Parathyroid adenoma (tissue), 2 donors: ENCODE measurements around the gene TBXAS1.

ENCODE experiments used
- H2AFZ ChIP-seq: fragments of 300-600 bp; sonication (generic); one replicate; pipeline ENCODE4 v1.7.0; 2017; ENCODE audit warnings: antibody characterized with exemption, mild to moderate bottlenecking
- H3K27ac ChIP-seq: fragments of 300-600 bp; sonication (generic); one replicate; pipeline ENCODE4 v1.7.0; 2017
- H3K27me3 ChIP-seq: fragments of 300-600 bp; sonication (generic); one replicate; pipeline ENCODE4 v1.7.0; 2017; ENCODE audit warnings: low read length; ENCODE audit not compliant: control insufficient read depth, insufficient read depth
- H3K36me3 ChIP-seq: fragments of 300-600 bp; sonication (generic); one replicate; pipeline ENCODE4 v1.7.0; 2017; ENCODE audit warnings: low read length; ENCODE audit not compliant: control insufficient read depth, insufficient read depth
- H3K4me1 ChIP-seq: fragments of 300-600 bp; sonication (generic); one replicate; pipeline ENCODE4 v1.7.0; 2017; ENCODE audit warnings: control low read depth
- H3K4me2 ChIP-seq: fragments of 300-600 bp; sonication (generic); one replicate; pipeline ENCODE4 v1.7.0; 2017; ENCODE audit warnings: low read length
- H3K4me3 ChIP-seq: fragments of 300-600 bp; sonication (generic); one replicate; pipeline ENCODE4 v1.7.0; 2017; ENCODE audit warnings: low read depth, low read length
- H3K79me2 ChIP-seq: fragments of 300-600 bp; sonication (generic); one replicate; pipeline ENCODE4 v1.7.0; 2017; ENCODE audit warnings: control low read depth
- H3K9ac ChIP-seq: fragments of 300-600 bp; sonication (generic); one replicate; pipeline ENCODE4 v1.7.0; 2017; ENCODE audit warnings: mild to moderate bottlenecking
- H3K9me3 ChIP-seq: fragments of 300-600 bp; sonication (generic); one replicate; pipeline ENCODE4 v1.7.0; 2017; ENCODE audit warnings: low read length; ENCODE audit not compliant: control insufficient read depth
- CTCF ChIP-seq: fragments of 300-600 bp; sonication (generic); IDR thresholded peaks from one replicate; pipeline ENCODE4 v1.7.0; 2017; ENCODE audit warnings: antibody characterized with exemption, mild to moderate bottlenecking
- donor health status: primary hyperparathyroidism.

TBXAS1 gene

GRCh38 chr7:140049339-140050024 is 220.4 kb downstream of the TBXAS1 start:
- H3K27ac ChIP-seq = no peak overlapping the region
- no peaks in the 10 kb centered on the region for H3K36me3 ChIP-seq
- TF ChIP-seq CTCF = no peak

GRCh38 chr7:140050100-140050499 is 221.0 kb downstream of the TBXAS1 start:
- Histone ChIP-seq H2AFZ (no peak overlapping the region), H3K27me3 (no peaks in the 10 kb centered on the region), H3K4me1 (no peaks in the 10 kb centered on the region), H3K79me2 (no peaks in the 10 kb centered on the region), H3K4me2 (no peak overlapping the region), H3K9me3 (no peaks in the 10 kb centered on the region), H3K36me3 (no peaks in the 10 kb centered on the region), H3K9ac (no peak overlapping the region), H3K27ac (no peak overlapping the region), H3K4me3 (no peak overlapping the region)
- TF ChIP-seq CTCF = no peak

More at GRCh38 chr7:140049339-140050024, 220.4 kb downstream of the TBXAS1 start:
- H3K9me3 ChIP-seq = no peaks in the 10 kb centered on the region
- no peaks in the 10 kb centered on the region for H3K4me1 ChIP-seq
- H3K9ac ChIP-seq = no peak overlapping the region
- no peak overlapping the region for H3K4me3 ChIP-seq
- no peak overlapping the region for H2AFZ ChIP-seq
- no peaks in the 10 kb centered on the region for H3K27me3 ChIP-seq
- H3K79me2 ChIP-seq = no peaks in the 10 kb centered on the region
- H3K4me2 ChIP-seq = no peak overlapping the region

- H2AFZ ChIP-seq = no peak overlapping the region
- H3K4me1 ChIP-seq = no peaks in the 10 kb centered on the region
- H3K9ac ChIP-seq = no peak overlapping the region
- H3K27me3 ChIP-seq = no peaks in the 10 kb centered on the region
- no peaks in the 10 kb centered on the region for H3K79me2 ChIP-seq
- no peak overlapping the region for H3K4me2 ChIP-seq
- H3K9me3 ChIP-seq = no peaks in the 10 kb centered on the region
- no peaks in the 10 kb centered on the region for H3K36me3 ChIP-seq
- no peak overlapping the region for H3K4me3 ChIP-seq
- TF ChIP-seq CTCF = no peak
- H3K27ac ChIP-seq = no peak overlapping the region
Measured at GRCh38 chr7:140051820-140052219, 222.8 kb downstream of the TBXAS1 start.

GRCh38 chr7:140053812-140054539 is 224.9 kb downstream of the TBXAS1 start:
- no peak overlapping the region for H3K27ac ChIP-seq
- H3K9ac ChIP-seq = no peak overlapping the region

More at GRCh38 chr7:140053812-140054539, 224.9 kb downstream of the TBXAS1 start:
- Histone ChIP-seq H3K9me3 (no peaks in the 10 kb centered on the region), H3K4me1 (peaks cover under 1% of the 10 kb centered on the region), H3K27me3 (no peaks in the 10 kb centered on the region), H3K36me3 (no peaks in the 10 kb centered on the region), H3K79me2 (no peaks in the 10 kb centered on the region), H3K4me2 (no peak overlapping the region), H3K4me3 (no peak overlapping the region), H2AFZ (no peak overlapping the region)
- TF ChIP-seq CTCF = no peak
